Measurements from ENCODE around the gene TNNC2. TPM values are rescaled to one million over a fixed set of nuclear protein-coding genes. Genes with fewer than 3 reads are reported as not detected.

The TNNC2 gene
- total RNA-seq, 1 experiment from 2014 or later = 4.6 TPM

DNA sequence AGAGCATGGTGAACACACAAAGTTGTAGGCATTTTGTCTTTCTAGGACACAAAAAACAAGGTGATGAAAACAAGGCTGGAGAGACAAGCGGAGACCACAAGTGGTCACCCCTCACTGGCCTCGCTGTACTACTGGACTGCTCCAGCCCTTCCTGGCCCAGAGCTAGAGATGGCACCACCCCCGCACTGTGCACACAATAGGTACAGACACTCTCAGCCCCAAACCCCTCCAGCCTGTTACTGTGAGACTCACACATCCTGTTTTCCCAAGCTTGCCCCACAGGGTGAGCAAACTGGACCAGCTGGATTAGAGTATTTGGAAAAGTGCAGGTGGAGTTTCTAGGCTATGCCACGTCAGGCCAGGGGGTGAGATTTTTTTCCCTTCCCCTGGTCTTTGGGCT lies 45.5 kb upstream of the TNNC2 start:
- H2AFZ ChIP-seq (ENCODE audit: low read length) = no peak overlapping the region
- WGBS (ENCODE audit: extremely low coverage, insufficient read length, low lambda C conversion rate) = no CpG with 5 or more reads among the region's 4 CpGs

More for the DNA sequence above, 45.5 kb upstream of the TNNC2 start:
- Histone ChIP-seq H3K9me3 (ENCODE audit: control insufficient read depth, low read depth, low read length) (no peaks in the 10 kb centered on the region), H3K4me1 (ENCODE audit: insufficient read depth, low read length) (no peaks in the 10 kb centered on the region; the same call in 1 of the 2 replicates), H4K20me1 (ENCODE audit: control insufficient read depth, insufficient read depth, insufficient read length) (no peaks in the 10 kb centered on the region), H4K8ac (replicated peaks; ENCODE audit: insufficient read length, low read depth, low read length) (no peak overlapping the region), H2AK5ac (ENCODE audit: insufficient read length, low read length) (no peak overlapping the region), H4K5ac (ENCODE audit: insufficient read length, low read depth, low read length) (no peak overlapping the region), H3K79me1 (ENCODE audit: insufficient read depth, low read depth, low read length, poor library complexity, severe bottlenecking) (no peaks in the 10 kb centered on the region), H3K56ac (ENCODE audit: insufficient read length, low read depth, low read length) (no peak overlapping the region), H3K79me2 (ENCODE audit: insufficient read depth, low read length) (no peaks in the 10 kb centered on the region), H2BK20ac (ENCODE audit: low read depth, low read length, poor library complexity, severe bottlenecking) (no peak overlapping the region), H4K91ac (ENCODE audit: insufficient read length, low read depth, low read length) (no peak overlapping the region), H3K4me2 (ENCODE audit: insufficient read depth, insufficient read length, low read length) (no peak overlapping the region), H3K27me3 (ENCODE audit: insufficient read depth, low read length) (no peaks in the 10 kb centered on the region), H2BK12ac (ENCODE audit: insufficient read length, low read depth, low read length) (no peak overlapping the region), H2BK15ac (ENCODE audit: low read depth, low read length) (no peak overlapping the region), H3K14ac (ENCODE audit: insufficient read depth, low read length) (no peak overlapping the region), H3K23ac (ENCODE audit: insufficient read length, low read depth, low read length) (no peak overlapping the region), H2BK5ac (ENCODE audit: insufficient read length, low read length) (no peak overlapping the region), H2BK120ac (ENCODE audit: low read depth, low read length, poor library complexity, severe bottlenecking) (no peak overlapping the region), H3K23me2 (ENCODE audit: insufficient read length, low read depth, low read length, poor library complexity, severe bottlenecking) (no peaks in the 10 kb centered on the region), H3K4ac (ENCODE audit: low read depth, low read length) (no peak overlapping the region), H3K18ac (ENCODE audit: insufficient read length, low read depth, low read length) (no peak overlapping the region), H3T11ph (ENCODE audit: low read length) (no peak overlapping the region), H3K27ac (ENCODE audit: insufficient read length, low read depth, low read length) (no peak overlapping the region), H3K9ac (ENCODE audit: extremely low read depth, insufficient read length, low read length) (no peak overlapping the region)
- no peaks in the 10 kb centered on the region for H3K27me3 Mint-ChIP-seq (ENCODE audit: low read depth)
- TF ChIP-seq, protein P1, sequence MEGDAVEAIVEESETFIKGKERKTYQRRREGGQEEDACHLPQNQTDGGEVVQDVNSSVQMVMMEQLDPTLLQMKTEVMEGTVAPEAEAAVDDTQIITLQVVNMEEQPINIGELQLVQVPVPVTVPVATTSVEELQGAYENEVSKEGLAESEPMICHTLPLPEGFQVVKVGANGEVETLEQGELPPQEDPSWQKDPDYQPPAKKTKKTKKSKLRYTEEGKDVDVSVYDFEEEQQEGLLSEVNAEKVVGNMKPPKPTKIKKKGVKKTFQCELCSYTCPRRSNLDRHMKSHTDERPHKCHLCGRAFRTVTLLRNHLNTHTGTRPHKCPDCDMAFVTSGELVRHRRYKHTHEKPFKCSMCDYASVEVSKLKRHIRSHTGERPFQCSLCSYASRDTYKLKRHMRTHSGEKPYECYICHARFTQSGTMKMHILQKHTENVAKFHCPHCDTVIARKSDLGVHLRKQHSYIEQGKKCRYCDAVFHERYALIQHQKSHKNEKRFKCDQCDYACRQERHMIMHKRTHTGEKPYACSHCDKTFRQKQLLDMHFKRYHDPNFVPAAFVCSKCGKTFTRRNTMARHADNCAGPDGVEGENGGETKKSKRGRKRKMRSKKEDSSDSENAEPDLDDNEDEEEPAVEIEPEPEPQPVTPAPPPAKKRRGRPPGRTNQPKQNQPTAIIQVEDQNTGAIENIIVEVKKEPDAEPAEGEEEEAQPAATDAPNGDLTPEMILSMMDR (conservative IDR thresholded peaks at IDR 0.05) = no peak
- no peaks in the 10 kb centered on the region for H3K9me3 Mint-ChIP-seq
- H3K4me3 Mint-ChIP-seq = no peak overlapping the region
- DNase-seq = no peak
- H3K4me1 Mint-ChIP-seq = no peaks in the 10 kb centered on the region
- 0 out of 7 replicates have a peak overlapping the region, but pooled peaks of 1 of the 3 experiments have one; percentile 2 for H3K27ac Mint-ChIP-seq
- H3K36me3 Mint-ChIP-seq (ENCODE audit: insufficient read depth in 1 of 3, low read depth in 3 of 3) = peaks cover 0 to 8% (median 0%) of the 10 kb centered on the region in 3 experiments; a peak in 3 of 7 replicates

Measured in H9 (cell line).